IMR-90 (cell line): Measurements from ENCODE around the gene ALX4. TPM values are rescaled to one million over a fixed set of nuclear protein-coding genes. Genes with fewer than 3 reads are reported as not detected.

ENCODE experiments used
- ATAC-seq: fragments of 200-7000 bp; cut with Tn5 transposase; 2 replicates; pipeline ENCODE4 v1.9.1; 2020; ENCODE audit warnings: low read depth, mild to moderate bottlenecking, moderate library complexity
- BruUV-seq: library from RNA; stranded (reverse); fragments of 400-500 nt; replicated peaks from 2 replicates; lab custom pipeline; 2021; lab: Mats Ljungman, UMichigan
- CTCF ChIA-PET: fragments of 300-600 bp; formaldehyde crosslinking; extraction: SDS; loops from one replicate; lab custom pipeline; 2021; ENCODE audit warnings: antibody characterized with exemption; lab: Yijun Ruan, JAX
- POLR2A ChIA-PET: fragments of 300-600 bp; sonication (Branson Sonifier 250); formaldehyde crosslinking; loops from one replicate; lab custom pipeline; 2022; ENCODE audit warnings: antibody characterized with exemption; ENCODE audit not compliant: unreplicated experiment; lab: Charles Lee
- DNase-seq: peaks from one replicate; pipeline ENCODE4 v3.0.0; 2013
- H2AFZ ChIP-seq: replicated peaks from 2 replicates; pipeline ENCODE3; 2013; ENCODE audit warnings: low read length, mild to moderate bottlenecking; ENCODE audit not compliant: poor library complexity
- H2AK5ac ChIP-seq: 2 replicates; pipeline ENCODE4 v1.6.1; 2013; ENCODE audit warnings: low read depth, low read length, inconsistent platforms
- H2AK9ac ChIP-seq: replicated peaks from 2 replicates; pipeline ENCODE3; 2013; ENCODE audit warnings: mild to moderate bottlenecking, low read depth, low read length, moderate library complexity; ENCODE audit not compliant: poor library complexity
- H2BK120ac ChIP-seq: 2 replicates; pipeline ENCODE4 v1.6.1; 2013; ENCODE audit warnings: low read depth, low read length, inconsistent platforms
- H2BK15ac ChIP-seq: 3 replicates; pipeline ENCODE4 v1.6.1; 2013; ENCODE audit warnings: low read depth, low read length, inconsistent platforms
- H2BK20ac ChIP-seq: 2 replicates; pipeline ENCODE4 v1.6.1; 2013; ENCODE audit warnings: low read depth, mild to moderate bottlenecking, inconsistent platforms, low read length, moderate library complexity
- H2BK5ac ChIP-seq: 2 replicates; pipeline ENCODE4 v1.6.1; 2013; ENCODE audit warnings: mild to moderate bottlenecking, low read depth, low read length, inconsistent platforms; ENCODE audit not compliant: poor library complexity, severe bottlenecking
- H3K14ac ChIP-seq: replicated peaks from 2 replicates; pipeline ENCODE4 v1.6.1; 2013; ENCODE audit warnings: low read depth, low read length, inconsistent platforms
- H3K18ac ChIP-seq: 2 replicates; pipeline ENCODE4 v1.6.1; 2013; ENCODE audit warnings: low read depth, low read length, control low read depth
- H3K23ac ChIP-seq: 2 replicates; pipeline ENCODE4 v1.6.1; 2013; ENCODE audit warnings: low read depth, low read length, inconsistent platforms
- H3K27ac ChIP-seq: 2 replicates; pipeline ENCODE4 v1.5.1; 2013; ENCODE audit warnings: mild to moderate bottlenecking, control low read depth, low read length; ENCODE audit not compliant: insufficient read depth
- H3K27me3 ChIP-seq: 2 replicates; pipeline ENCODE4 v1.6.1; 2013; ENCODE audit warnings: low read length; ENCODE audit not compliant: control insufficient read depth, insufficient read depth
- H3K36me3 ChIP-seq: 2 replicates; pipeline ENCODE4 v1.6.1; 2013; ENCODE audit warnings: low read length, mixed read lengths; ENCODE audit not compliant: control insufficient read depth, insufficient read depth
- H3K4ac ChIP-seq: 2 replicates; pipeline ENCODE4 v1.6.1; 2013; ENCODE audit warnings: low read depth, low read length, inconsistent platforms
- H3K4me1 ChIP-seq: 2 replicates; pipeline ENCODE4 v1.6.1; 2013; ENCODE audit warnings: low read length, mixed read lengths; ENCODE audit not compliant: control insufficient read depth, insufficient read depth
- H3K4me2 ChIP-seq: 2 replicates; pipeline ENCODE4 v1.6.1; 2013; ENCODE audit warnings: low read depth, mild to moderate bottlenecking, control low read depth, low read length, moderate library complexity
- H3K4me3 ChIP-seq: 2 replicates; pipeline ENCODE4 v1.5.1; 2013; ENCODE audit warnings: low read depth, mild to moderate bottlenecking, control low read depth, low read length, moderate library complexity; ENCODE audit not compliant: insufficient read depth
- H3K56ac ChIP-seq: 2 replicates; pipeline ENCODE4 v1.6.1; 2013; ENCODE audit warnings: low read length, inconsistent platforms; ENCODE audit not compliant: insufficient read depth; ENCODE audit errors: extremely low read depth
- H3K79me1 ChIP-seq, 2 experiments: 2 replicates each; pipeline ENCODE4 v1.6.1; 2013; ENCODE audit warnings: low read length in 2 of 2, inconsistent platforms in 1 of 2, low read depth in 1 of 2
- H3K9ac ChIP-seq: 2 replicates; pipeline ENCODE4 v1.6.1; 2013; ENCODE audit warnings: low read depth, low read length, control low read depth
- H3K9me1 ChIP-seq: 2 replicates; pipeline ENCODE4 v1.6.1; 2013; ENCODE audit warnings: low read length, inconsistent platforms; ENCODE audit not compliant: insufficient read depth
- H3K9me3 ChIP-seq: 2 replicates; pipeline ENCODE4 v1.6.1; 2013; ENCODE audit warnings: low read length; ENCODE audit not compliant: control insufficient read depth, insufficient read depth
- H4K20me1 ChIP-seq: 2 replicates; pipeline ENCODE4 v1.6.1; 2013; ENCODE audit warnings: low read length, inconsistent platforms; ENCODE audit not compliant: insufficient read depth
- H4K5ac ChIP-seq: 2 replicates; pipeline ENCODE4 v1.6.1; 2013; ENCODE audit warnings: mild to moderate bottlenecking, low read depth, low read length, control low read depth
- H4K8ac ChIP-seq, 2 experiments: 2 replicates each; pipeline ENCODE4 v1.6.1; 2013; ENCODE audit warnings: low read depth in 2 of 2, low read length in 2 of 2, control low read depth in 1 of 2, inconsistent platforms in 1 of 2
- H4K91ac ChIP-seq: 2 replicates; pipeline ENCODE4 v1.6.1; 2013; ENCODE audit warnings: low read depth, low read length, inconsistent platforms; ENCODE audit not compliant: insufficient read depth
- BHLHE40 ChIP-seq: fragments of 150-350 bp; IDR thresholded peaks from 2 replicates; pipeline ENCODE4 v1.6.1; 2016; ENCODE audit warnings: mild to moderate bottlenecking, low read depth, low read length
- MAFK ChIP-seq: IDR thresholded peaks from 2 replicates; pipeline ENCODE4 v1.6.1; 2012; ENCODE audit warnings: low read depth, low read length, improper control_type of control experiment
- MXI1 ChIP-seq: IDR thresholded peaks from 2 replicates; pipeline ENCODE4 v1.6.1; 2012; ENCODE audit warnings: low read depth, mild to moderate bottlenecking, low read length, moderate library complexity, borderline replicate concordance
- RFX5 ChIP-seq: IDR thresholded peaks from 2 replicates; pipeline ENCODE4 v1.8.0; 2012; ENCODE audit warnings: low read depth, mild to moderate bottlenecking, low read length, moderate library complexity
- WGBS, 2 experiments: methylation state at CpG; one replicate each; pipeline versions ENCODE4 v1.1.5 to v1.1.7; 2013; ENCODE audit warnings: missing lambda C conversion rate in 2 of 2; ENCODE audit not compliant: insufficient read length in 1 of 2; ENCODE audit errors: extremely low coverage in 2 of 2; 5-methylcytosine and 5-hydroxymethylcytosine counted together
- dilution Hi-C: fragments of 300-500 bp; cut with HindIII; formaldehyde crosslinking; loops from one replicate; pipeline ENCODE4 v1.14.3; 2018; ENCODE audit warnings: low sequenced_read_pairs; ENCODE audit not compliant: unreplicated experiment
- in situ Hi-C: fragments of 300-500 bp; cut with MboI; formaldehyde crosslinking; loops from 3 replicates; pipeline ENCODE4 v1.14.3; 2019; ENCODE audit warnings: low sequenced_read_pairs, inconsistent platforms, mixed read lengths
- intact Hi-C: fragments of 100-400 bp; cut with micrococcal nuclease; formaldehyde crosslinking; loops from 2 replicates; pipeline ENCODE4 v1.10.0; 2022
- polyA plus RNA-seq, 3 experiments: library from polyadenylated mRNA; depleted of rRNA; stranded (reverse); fragments of >200 nt; gene quantifications; 2 replicates each; pipeline ENCODE4 v1.2.3, GENCODE V29; 2012; ENCODE audit warnings: low replicate concordance in 1 of 3
- total RNA-seq: library from RNA; depleted of rRNA; stranded (reverse); fragments of >200 nt; gene quantifications from 2 replicates; pipeline ENCODE4 v1.2.3, GENCODE V29; 2012
- TF ChIP-seq, protein P1 (sequence below): fragments of 150-350 bp; IDR thresholded peaks from 2 replicates; pipeline ENCODE4 v1.6.1; 2016; ENCODE audit warnings: low read depth, mild to moderate bottlenecking, low read length, moderate library complexity, borderline replicate concordance

Gene ALX4
- total and polyA plus RNA-seq, 2 of the 4 experiments (the other 2 are of a cell fraction): not detected

DNA sequence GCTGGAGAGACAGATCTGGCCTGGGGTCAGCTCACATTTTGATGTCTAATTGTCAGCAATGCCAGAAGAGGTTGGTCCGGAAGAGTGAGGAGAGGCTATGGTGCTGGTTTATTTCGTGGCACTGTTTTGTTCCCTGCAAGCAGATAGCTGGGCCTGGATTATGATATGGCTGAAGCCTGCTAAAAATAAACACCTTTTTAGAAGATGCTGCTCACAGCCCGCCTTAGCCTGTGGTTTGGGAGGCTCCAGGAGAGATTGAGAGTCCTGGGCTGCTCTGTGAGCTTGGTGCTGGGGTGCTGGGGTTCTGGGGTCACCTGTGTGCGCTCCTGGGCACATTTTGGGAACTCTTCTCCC lies 29.6 kb upstream of the ALX4 start:
- Histone ChIP-seq H2BK15ac (no peak overlapping the region), H3K36me3 (no peaks in the 10 kb centered on the region), H3K27me3 (peaks cover 54% of the 10 kb centered on the region), H3K14ac (no peak overlapping the region), H4K91ac (no peak overlapping the region), H3K9ac (no peak overlapping the region), H2BK20ac (no peak overlapping the region), H3K79me1 (no peaks in the 10 kb centered on the region), H3K4me1 (no peaks in the 10 kb centered on the region), H4K20me1 (no peaks in the 10 kb centered on the region), H3K23ac (no peak overlapping the region), H3K4me2 (no peak overlapping the region), H3K9me1 (no peaks in the 10 kb centered on the region), H2AK5ac (no peak overlapping the region), H2BK120ac (no peak overlapping the region), H3K9me3 (no peaks in the 10 kb centered on the region), H4K5ac (no peak overlapping the region), H4K8ac (no peak overlapping the region), H2BK5ac (no peak overlapping the region), H3K4ac (no peak overlapping the region), H3K4me3 (no peak overlapping the region), H3K27ac (no peak overlapping the region), H2AFZ (no peak overlapping the region), H3K18ac (no peak overlapping the region), H2AK9ac (no peak overlapping the region), H3K56ac (no peak overlapping the region)
- no peak for ATAC-seq
- CTCF ChIA-PET: no interaction called here
- intact Hi-C loops: no loop called here
- BruUV-seq: no TSS peak
- TF ChIP-seq, protein P1, sequence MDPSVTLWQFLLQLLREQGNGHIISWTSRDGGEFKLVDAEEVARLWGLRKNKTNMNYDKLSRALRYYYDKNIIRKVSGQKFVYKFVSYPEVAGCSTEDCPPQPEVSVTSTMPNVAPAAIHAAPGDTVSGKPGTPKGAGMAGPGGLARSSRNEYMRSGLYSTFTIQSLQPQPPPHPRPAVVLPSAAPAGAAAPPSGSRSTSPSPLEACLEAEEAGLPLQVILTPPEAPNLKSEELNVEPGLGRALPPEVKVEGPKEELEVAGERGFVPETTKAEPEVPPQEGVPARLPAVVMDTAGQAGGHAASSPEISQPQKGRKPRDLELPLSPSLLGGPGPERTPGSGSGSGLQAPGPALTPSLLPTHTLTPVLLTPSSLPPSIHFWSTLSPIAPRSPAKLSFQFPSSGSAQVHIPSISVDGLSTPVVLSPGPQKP: no peak
- TF ChIP-seq RFX5 (no peak), MAFK (no peak), MXI1 (no peak), BHLHE40 (no peak)
- dilution Hi-C loops: no loop called here
- 44% methylated on average over 2 of the region's 4 CpGs; no CpG with 5 or more reads in 1 of the 2 experiments for WGBS, 2 experiments
- in situ Hi-C loops: no loop called here
- DNase-seq: no peak
- POLR2A ChIA-PET: no interaction called here
